ENCODE measurements around the gene RBM27. TPM values are rescaled to one million over a fixed set of nuclear protein-coding genes. Genes with fewer than 3 reads are reported as not detected.

RBM27 gene
- polyA plus RNA-seq = 14.6 to 18.3 TPM (median 18.1 TPM) in 3 replicates
- polyA plus RNA-seq (2011; ENCODE audit: low read depth) = 9.6 TPM
- polyA plus RNA-seq (2011; cell fraction: cytosol; rRNA removed) = 8.8 and 17.1 TPM in 2 replicates
- 10.6 and 14.1 TPM in 2 replicates for polyA plus RNA-seq (2011; cell fraction: nucleus; rRNA removed)
- 9.3 and 12.3 TPM in 2 replicates for polyA plus RNA-seq (2012; ENCODE audit: low replicate concordance)
- 11.5 to 121 TPM (median 75.0 TPM) in 3 replicates for polyA minus RNA-seq
- polyA minus RNA-seq (2011; cell fraction: cytosol; rRNA and poly(A)+ RNA removed) = 48.7 TPM
- polyA minus RNA-seq (2011; cell fraction: nucleus; rRNA and poly(A)+ RNA removed) = 34.6 and 53.1 TPM in 2 replicates

GRCh38 chr5:146203011-146203871, at the start of gene RBM27:
Gene RBM27 (plus strand): TSS chr5:146203605. CDS start chr5:146203766, 161 bp downstream.
- FAIRE-seq = peak; percentile 93

GRCh38 chr5:146158255-146158654, 45.1 kb upstream of the RBM27 start:
- no peak for TF ChIP-seq EZH2 (IDR thresholded peaks at IDR 0.05; ENCODE audit: low read length)
- no peak for TF ChIP-seq CTCF (optimal IDR thresholded peaks at IDR 0.05 in 1 of 3, IDR thresholded peaks at IDR 0.05 in 1 of 3, conservative IDR thresholded peaks at IDR 0.05 in 1 of 3; ENCODE audit: extremely low read depth in 1 of 3, insufficient read depth in 2 of 3, low read length in 3 of 3)

More at GRCh38 chr5:146203011-146203871, at the start of gene RBM27:
- peaks cover 45% of the 10 kb centered on the region for H3K79me2 ChIP-seq (ENCODE audit: control insufficient read depth, insufficient read depth, low read length)
- DNase-seq (ENCODE audit: low read depth, low spot score) = peak; percentile 95
- peak within 1 kb of the TSS; percentile 87 for H3K27ac ChIP-seq (ENCODE audit: control insufficient read depth, insufficient read depth, low read length)
- peak within 1 kb of the TSS; percentile 92 for H3K9ac ChIP-seq (ENCODE audit: control insufficient read depth, extremely low read depth, insufficient read depth, low read length)
- H3K9me3 ChIP-seq (ENCODE audit: control insufficient read depth, low read depth, low read length) = no peaks in the 10 kb centered on the region
- H3K9me1 ChIP-seq (ENCODE audit: control insufficient read depth, extremely low read depth, insufficient read depth, low read length) = no peaks in the 10 kb centered on the region
- TF ChIP-seq EZH2 (IDR thresholded peaks at IDR 0.05; ENCODE audit: low read length) (no peak), CTCF (optimal IDR thresholded peaks at IDR 0.05 in 1 of 3, IDR thresholded peaks at IDR 0.05 in 1 of 3, conservative IDR thresholded peaks at IDR 0.05 in 1 of 3; ENCODE audit: extremely low read depth in 1 of 3, insufficient read depth in 2 of 3, low read length in 3 of 3) (no peak)
- dilution Hi-C loops (cut with MboI; ENCODE audit: extremely low pct_ligation_motif_present, low sequenced_read_pairs) = no loop called here
- peaks cover 15% of the 10 kb centered on the region for H3K4me1 ChIP-seq (ENCODE audit: control insufficient read depth, extremely low read depth, insufficient read depth, low read length)
- peak within 1 kb of the TSS; percentile 74 to 95 (median 93) for H3K4me3 ChIP-seq (ENCODE audit: control insufficient read depth in 2 of 3, extremely low read depth in 1 of 3, insufficient read depth in 2 of 3, low read depth in 1 of 3, low read length in 3 of 3)
- H3K4me2 ChIP-seq (ENCODE audit: control insufficient read depth, extremely low read depth, insufficient read depth, low read depth, low read length) = peak within 1 kb of the TSS; percentile 89
- no peaks in the 10 kb centered on the region for H3K36me3 ChIP-seq (ENCODE audit: control insufficient read depth in 2 of 2, extremely low read depth in 1 of 2, insufficient read depth in 2 of 2, low read length in 2 of 2)
- peak within 1 kb of the TSS; percentile 99 for H2AFZ ChIP-seq (ENCODE audit: control insufficient read depth, low read length)
- H4K20me1 ChIP-seq (ENCODE audit: control insufficient read depth, extremely low read depth, insufficient read depth, low read length) = peaks cover 3% of the 10 kb centered on the region
- no peaks in the 10 kb centered on the region for H3K27me3 ChIP-seq (ENCODE audit: control insufficient read depth, extremely low read depth, insufficient read depth, low read length)

More at GRCh38 chr5:146158255-146158654, 45.1 kb upstream of the RBM27 start:
- no peak overlapping the region for H3K4me3 ChIP-seq (ENCODE audit: control insufficient read depth in 2 of 3, extremely low read depth in 1 of 3, insufficient read depth in 2 of 3, low read depth in 1 of 3, low read length in 3 of 3)
- H4K20me1 ChIP-seq (ENCODE audit: control insufficient read depth, extremely low read depth, insufficient read depth, low read length) = no peaks in the 10 kb centered on the region
- FAIRE-seq = no peak
- no peaks in the 10 kb centered on the region for H3K27me3 ChIP-seq (ENCODE audit: control insufficient read depth, extremely low read depth, insufficient read depth, low read length)
- no peak overlapping the region for H3K4me2 ChIP-seq (ENCODE audit: control insufficient read depth, extremely low read depth, insufficient read depth, low read depth, low read length)
- no peak for DNase-seq (ENCODE audit: low read depth, low spot score)
- no peak overlapping the region for H3K9ac ChIP-seq (ENCODE audit: control insufficient read depth, extremely low read depth, insufficient read depth, low read length)
- H3K27ac ChIP-seq (ENCODE audit: control insufficient read depth, insufficient read depth, low read length) = no peak overlapping the region
- H2AFZ ChIP-seq (ENCODE audit: control insufficient read depth, low read length) = no peak overlapping the region
- no peaks in the 10 kb centered on the region for H3K9me1 ChIP-seq (ENCODE audit: control insufficient read depth, extremely low read depth, insufficient read depth, low read length)
- H3K79me2 ChIP-seq (ENCODE audit: control insufficient read depth, insufficient read depth, low read length) = no peaks in the 10 kb centered on the region
- H3K36me3 ChIP-seq (ENCODE audit: control insufficient read depth in 2 of 2, extremely low read depth in 1 of 2, insufficient read depth in 2 of 2, low read length in 2 of 2) = peaks cover 15 to 16% of the 10 kb centered on the region in 2 experiments
- dilution Hi-C loops (cut with MboI; ENCODE audit: extremely low pct_ligation_motif_present, low sequenced_read_pairs) = no loop called here
- no peaks in the 10 kb centered on the region for H3K9me3 ChIP-seq (ENCODE audit: control insufficient read depth, low read depth, low read length)
- no peaks in the 10 kb centered on the region for H3K4me1 ChIP-seq (ENCODE audit: control insufficient read depth, extremely low read depth, insufficient read depth, low read length)
